HG02852 (cell line): Measurements from ENCODE around the gene EXOC2.
"Not testable (repeated sequence)": the region's sequence is repeated elsewhere in the genome, so short reads cannot be mapped to it uniquely, and the experiment has no call there.

Source experiments
- ATAC-seq: cut with Tn5 transposase; IDR thresholded peaks from one replicate; pipeline ENCODE4 v1.9.1; 2021; ENCODE audit warnings: mild to moderate bottlenecking, moderate library complexity; ENCODE audit not compliant: unreplicated experiment

The EXOC2 gene

GRCh38 chr6:593139-593906, 99.6 kb downstream of the EXOC2 start:
- no peak for ATAC-seq

GRCh38 chr6:589090-589489, 103.8 kb downstream of the EXOC2 start:
- no peak for ATAC-seq

- ATAC-seq: no peak
Observed at GRCh38 chr6:586553-586952, 106.4 kb downstream of the EXOC2 start.

GRCh38 chr6:583635-584034, 109.3 kb downstream of the EXOC2 start:
- ATAC-seq: no peak

- ATAC-seq: no peak
Observed at GRCh38 chr6:583116-583515, 109.8 kb downstream of the EXOC2 start.

GRCh38 chr6:582370-582769, 110.6 kb downstream of the EXOC2 start:
- no peak for ATAC-seq

GRCh38 chr6:579339-579738, 113.6 kb downstream of the EXOC2 start:
- no peak for ATAC-seq

- no peak for ATAC-seq
Observed at GRCh38 chr6:572596-573265, 120.2 kb downstream of the EXOC2 start.

- no peak for ATAC-seq
Observed at GRCh38 chr6:571892-572291, 121.0 kb downstream of the EXOC2 start.

- ATAC-seq: no peak
Observed at GRCh38 chr6:570825-571224, 122.1 kb downstream of the EXOC2 start.

- ATAC-seq: no peak
Observed at GRCh38 chr6:568954-569523, 123.9 kb downstream of the EXOC2 start.

- no peak for ATAC-seq
Observed at GRCh38 chr6:568085-568484, 124.9 kb downstream of the EXOC2 start.

GRCh38 chr6:563863-564262, 129.1 kb downstream of the EXOC2 start:
- ATAC-seq: no peak

- no peak for ATAC-seq
Observed at GRCh38 chr6:562052-562676, 130.8 kb downstream of the EXOC2 start.

GRCh38 chr6:561335-561734, 131.6 kb downstream of the EXOC2 start:
- ATAC-seq: not testable (repeated sequence)

GRCh38 chr6:558959-559358, 134.0 kb downstream of the EXOC2 start:
- no peak for ATAC-seq

- ATAC-seq: no peak
Observed at GRCh38 chr6:558089-558488, 134.8 kb downstream of the EXOC2 start.

GRCh38 chr6:551829-552350, 141.0 kb downstream of the EXOC2 start:
- ATAC-seq: no peak

- ATAC-seq: no peak
Observed at GRCh38 chr6:551405-551804, 141.5 kb downstream of the EXOC2 start.

- no peak for ATAC-seq
Observed at GRCh38 chr6:549906-550305, 143.0 kb downstream of the EXOC2 start.

- no peak for ATAC-seq
Observed at GRCh38 chr6:548517-548916, 144.4 kb downstream of the EXOC2 start.

- no peak for ATAC-seq
Observed at GRCh38 chr6:548091-548490, 144.8 kb downstream of the EXOC2 start.
